Neural progenitor cell (in vitro differentiated cells): ENCODE results near the gene TBATA.

Experiments used
- EZH2 ChIP-seq: fragments of 200-600 bp; sonication (generic); IDR thresholded peaks from 2 replicates; pipeline ENCODE4 v1.6.1; 2017; ENCODE audit warnings: antibody characterized with exemption, mild to moderate bottlenecking, moderate library complexity
- EZH2phosphoT487 ChIP-seq: fragments of 200-600 bp; sonication (generic); IDR thresholded peaks from 2 replicates; pipeline ENCODE4 v1.6.1; 2017; ENCODE audit warnings: antibody characterized with exemption
- TF ChIP-seq, protein P1 (sequence below): fragments of 200-600 bp; sonication (generic); IDR thresholded peaks from 2 replicates; pipeline ENCODE4 v1.5.1; 2017; ENCODE audit warnings: antibody characterized with exemption, mild to moderate bottlenecking

DNA sequence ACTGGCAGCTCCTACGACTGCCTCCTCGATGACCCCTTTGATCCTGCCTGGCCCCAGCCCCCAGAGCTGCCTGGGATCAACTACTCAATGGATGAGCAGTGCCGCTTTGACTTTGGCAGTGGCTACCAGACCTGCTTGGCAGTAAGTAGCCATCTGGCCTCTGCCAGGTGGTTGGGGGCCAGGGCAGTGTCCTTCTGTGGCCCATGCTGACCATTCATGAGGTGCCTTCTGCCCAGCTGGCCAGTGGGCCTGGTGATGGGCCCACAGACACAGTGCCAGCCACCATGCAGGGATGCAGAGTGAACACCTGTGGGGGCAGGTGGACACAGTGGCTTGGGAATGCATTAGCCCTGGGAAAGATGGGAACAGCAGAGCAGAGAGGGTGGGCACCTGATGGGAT is 50.0 kb downstream of the TBATA start:
- TF ChIP-seq, protein P1, sequence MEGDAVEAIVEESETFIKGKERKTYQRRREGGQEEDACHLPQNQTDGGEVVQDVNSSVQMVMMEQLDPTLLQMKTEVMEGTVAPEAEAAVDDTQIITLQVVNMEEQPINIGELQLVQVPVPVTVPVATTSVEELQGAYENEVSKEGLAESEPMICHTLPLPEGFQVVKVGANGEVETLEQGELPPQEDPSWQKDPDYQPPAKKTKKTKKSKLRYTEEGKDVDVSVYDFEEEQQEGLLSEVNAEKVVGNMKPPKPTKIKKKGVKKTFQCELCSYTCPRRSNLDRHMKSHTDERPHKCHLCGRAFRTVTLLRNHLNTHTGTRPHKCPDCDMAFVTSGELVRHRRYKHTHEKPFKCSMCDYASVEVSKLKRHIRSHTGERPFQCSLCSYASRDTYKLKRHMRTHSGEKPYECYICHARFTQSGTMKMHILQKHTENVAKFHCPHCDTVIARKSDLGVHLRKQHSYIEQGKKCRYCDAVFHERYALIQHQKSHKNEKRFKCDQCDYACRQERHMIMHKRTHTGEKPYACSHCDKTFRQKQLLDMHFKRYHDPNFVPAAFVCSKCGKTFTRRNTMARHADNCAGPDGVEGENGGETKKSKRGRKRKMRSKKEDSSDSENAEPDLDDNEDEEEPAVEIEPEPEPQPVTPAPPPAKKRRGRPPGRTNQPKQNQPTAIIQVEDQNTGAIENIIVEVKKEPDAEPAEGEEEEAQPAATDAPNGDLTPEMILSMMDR = no peak
- TF ChIP-seq EZH2 = no peak
- no peak for TF ChIP-seq EZH2phosphoT487
